HPDE6-E6E7 (cell line): ENCODE measurements around the gene PDZD7.

Experiments used
- DNase-seq: peaks from one replicate; pipeline ENCODE4 v3.0.0; 2011; ENCODE audit warnings: missing footprints; ENCODE audit errors: extremely low spot score

The PDZD7 gene

GRCh38 chr10:101061624-101062231 lies 30.8 kb upstream of the PDZD7 start, which contains the start of gene KAZALD1:
Gene KAZALD1 (plus strand): TSS chr10:101061989. CDS start chr10:101062593, 604 bp downstream.
- DNase-seq = no peak

GRCh38 chr10:101060951-101061623 lies 30.2 kb upstream of the PDZD7 start:
- DNase-seq = peak; percentile 90

- peak; percentile 89 for DNase-seq
Observed at GRCh38 chr10:101060036-101060950, 29.4 kb upstream of the PDZD7 start.

GRCh38 chr10:101056365-101057151 lies 25.6 kb upstream of the PDZD7 start:
- DNase-seq = no peak

DNA sequence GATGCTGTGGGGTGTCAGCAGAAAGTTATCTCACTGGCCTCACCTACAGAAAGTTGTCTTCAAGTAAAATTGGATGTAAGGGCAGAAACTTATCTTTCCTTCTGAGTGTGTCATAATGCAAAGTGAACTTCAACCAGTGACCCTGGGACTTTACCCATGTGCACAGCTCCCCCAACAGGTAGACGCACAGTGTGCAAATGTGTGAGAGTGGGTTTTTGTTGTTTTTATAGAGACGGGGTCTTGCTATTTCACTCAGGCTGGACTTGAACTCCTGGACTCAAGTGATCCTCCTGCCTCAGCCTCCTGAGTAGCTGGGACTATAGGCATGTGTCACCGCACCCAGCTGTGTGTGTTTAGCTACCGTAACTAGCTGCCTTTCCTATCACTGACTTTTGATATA lies 24.5 kb upstream of the PDZD7 start:
- no peak for DNase-seq

DNA sequence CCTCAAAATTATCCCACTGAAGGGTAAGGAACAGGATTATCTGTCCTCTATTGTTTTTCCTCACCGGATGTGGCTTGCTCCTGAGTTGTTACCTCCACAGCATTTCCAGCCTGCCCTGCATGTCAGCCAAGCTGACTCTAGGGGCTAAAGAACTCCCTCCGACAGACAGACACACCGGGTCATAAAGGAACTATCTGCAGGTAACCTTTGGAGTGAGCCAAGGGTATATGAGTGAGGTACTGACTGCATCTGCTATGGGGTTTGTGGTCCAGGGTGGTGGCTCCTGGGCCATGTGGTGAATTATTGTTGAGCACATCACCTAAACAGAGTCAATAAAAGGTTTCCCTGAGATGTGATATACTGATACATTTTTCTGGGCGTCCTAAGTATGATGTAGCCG lies 23.9 kb upstream of the PDZD7 start:
- DNase-seq = no peak

GRCh38 chr10:101054351-101054750 lies 23.4 kb upstream of the PDZD7 start:
- no peak for DNase-seq

GRCh38 chr10:101053516-101053915 lies 22.6 kb upstream of the PDZD7 start:
- DNase-seq = no peak

GRCh38 chr10:101052285-101052684 lies 21.4 kb upstream of the PDZD7 start:
- DNase-seq = no peak

GRCh38 chr10:101050208-101051069 lies 19.5 kb upstream of the PDZD7 start:
- DNase-seq = peak; percentile 54

DNA sequence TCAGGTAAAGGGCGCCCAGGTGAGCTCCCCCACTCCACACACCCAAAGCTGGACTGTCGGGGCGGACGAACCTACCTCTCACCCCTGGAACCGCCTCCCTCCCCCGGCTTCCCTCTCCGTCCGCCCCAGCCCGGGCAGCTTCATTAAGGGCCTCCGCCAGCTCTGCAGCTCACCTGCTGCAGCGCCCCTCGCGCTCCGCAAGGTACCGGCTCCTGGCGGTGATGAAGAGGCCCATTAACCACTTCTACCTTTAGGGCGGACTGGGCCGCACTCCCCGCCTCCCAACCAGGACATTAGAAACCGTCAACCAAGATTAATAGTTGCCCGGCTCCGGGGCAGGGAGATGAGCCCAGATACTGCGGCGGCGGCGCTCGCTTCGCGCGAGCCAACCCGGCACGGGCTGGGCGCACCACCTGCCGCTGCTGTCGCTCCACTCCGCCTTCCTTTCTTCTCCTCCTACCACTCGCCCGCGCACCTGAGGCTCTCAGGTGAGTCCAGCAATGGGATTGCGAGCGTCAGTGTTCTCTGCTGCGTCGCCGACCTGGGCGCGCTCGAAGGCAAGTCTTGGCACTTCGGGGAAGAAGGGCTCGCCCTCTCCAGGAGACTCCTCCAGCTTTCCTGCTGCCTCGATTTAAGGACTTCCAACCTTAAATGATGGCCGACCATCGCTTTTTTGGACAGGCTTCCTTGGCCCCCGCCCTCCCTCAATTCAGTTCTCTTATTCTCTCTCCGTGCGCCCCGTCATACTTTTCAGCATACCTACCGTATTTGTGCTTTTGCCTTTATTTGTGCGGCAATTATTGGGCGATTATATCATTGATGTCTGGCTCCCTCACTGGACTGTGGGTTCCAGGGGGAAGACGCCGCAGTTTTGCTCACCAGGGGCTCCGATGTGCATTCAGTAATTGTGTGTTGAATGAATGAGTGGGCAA lies 17.3 kb upstream of the PDZD7 start:
- no peak for DNase-seq

GRCh38 chr10:101047268-101047667 lies 16.3 kb upstream of the PDZD7 start:
- DNase-seq = no peak

- no peak for DNase-seq
Observed at GRCh38 chr10:101046332-101047238, 15.7 kb upstream of the PDZD7 start.

GRCh38 chr10:101044117-101044516 lies 13.2 kb upstream of the PDZD7 start:
- no peak for DNase-seq

- no peak for DNase-seq
Observed at GRCh38 chr10:101043363-101043707, 12.4 kb upstream of the PDZD7 start.

GRCh38 chr10:101042667-101043362 lies 11.9 kb upstream of the PDZD7 start:
- DNase-seq = peak; percentile 91

DNA sequence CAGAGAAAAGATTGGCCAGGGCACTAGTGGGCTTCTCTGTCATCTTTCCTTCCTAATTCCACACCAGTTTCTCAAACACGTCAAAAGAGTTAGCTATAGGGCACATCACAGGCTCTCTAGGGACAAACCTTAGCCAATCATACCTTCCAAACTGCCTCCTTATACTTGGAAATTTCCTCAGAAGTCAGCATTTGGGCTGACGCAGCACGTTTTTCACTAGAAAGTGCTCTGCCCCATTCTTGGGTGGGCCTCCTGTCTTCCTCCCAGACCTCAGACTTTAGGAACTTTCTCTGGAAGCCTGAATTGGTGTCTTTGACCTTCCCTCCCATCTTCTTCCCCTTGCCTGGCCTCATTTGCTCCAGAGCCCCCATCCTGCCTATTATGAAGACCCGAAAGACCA lies 11.2 kb upstream of the PDZD7 start:
- no peak for DNase-seq

DNA sequence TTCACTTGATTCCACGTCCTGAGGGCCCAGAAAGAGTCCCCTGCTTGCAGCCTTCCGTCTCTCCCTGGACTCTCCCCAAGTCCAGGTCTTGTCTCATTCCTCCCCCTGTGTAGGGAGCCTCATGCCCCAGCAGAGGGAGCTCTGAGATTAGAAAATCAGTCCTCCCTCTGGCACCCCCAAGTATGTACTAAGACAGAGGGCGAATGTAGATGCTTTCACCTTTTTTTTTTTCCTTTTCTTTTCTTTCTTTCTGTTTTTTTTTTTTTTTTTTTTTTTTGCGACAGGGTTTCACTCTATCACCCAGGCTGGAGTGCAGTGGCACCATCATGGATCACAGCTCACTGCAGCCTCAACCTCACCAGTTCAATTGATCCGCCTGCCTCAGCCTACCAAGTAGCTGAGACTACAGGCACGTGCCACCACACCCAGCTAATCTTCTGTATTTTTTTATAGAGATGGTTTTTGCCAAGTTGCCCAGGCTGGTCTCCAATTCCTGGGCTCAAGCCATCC lies 10.4 kb upstream of the PDZD7 start:
- peak; percentile 80 for DNase-seq
